Retinal pigment epithelial cell (primary cell): ENCODE data around the gene SLC9A9.

Source experiments
- DNase-seq: peaks from one replicate; pipeline ENCODE4 v3.0.0-alpha.2; 2010; ENCODE audit warnings: low read depth
- H3K4me3 ChIP-seq: 2 replicates; pipeline ENCODE4 v1.5.1; 2011; ENCODE audit warnings: mild to moderate bottlenecking, low read length, control low read depth, moderate library complexity
- CTCF ChIP-seq: conservative IDR thresholded peaks from 2 replicates; pipeline ENCODE4 v1.5.1; 2011; ENCODE audit warnings: low read depth, low read length, control low read depth, inconsistent platforms

The SLC9A9 gene

GRCh38 chr3:143482106-143483088 lies 365.9 kb downstream of the SLC9A9 start:
- TF ChIP-seq CTCF: no peak
- H3K4me3 ChIP-seq: no peak overlapping the region
- DNase-seq: peak; percentile 42

GRCh38 chr3:143480344-143480743 lies 367.9 kb downstream of the SLC9A9 start:
- DNase-seq: peak; percentile 39
- no peak for TF ChIP-seq CTCF
- H3K4me3 ChIP-seq: no peak overlapping the region

- TF ChIP-seq CTCF: no peak
- no peak for DNase-seq
- no peak overlapping the region for H3K4me3 ChIP-seq
Observed at GRCh38 chr3:143479727-143480126, 368.5 kb downstream of the SLC9A9 start.

- no peak for DNase-seq
- no peak overlapping the region for H3K4me3 ChIP-seq
Observed at GRCh38 chr3:143478115-143478693, 370.1 kb downstream of the SLC9A9 start.

GRCh38 chr3:143476965-143477640 lies 371.2 kb downstream of the SLC9A9 start:
- no peak overlapping the region for H3K4me3 ChIP-seq
- DNase-seq: no peak
- no peak for TF ChIP-seq CTCF

More at GRCh38 chr3:143478115-143478693, 370.1 kb downstream of the SLC9A9 start:
- no peak for TF ChIP-seq CTCF

- H3K4me3 ChIP-seq: no peak overlapping the region
- DNase-seq: no peak
Observed at GRCh38 chr3:143475981-143476380, 372.3 kb downstream of the SLC9A9 start.

More at GRCh38 chr3:143475981-143476380, 372.3 kb downstream of the SLC9A9 start:
- TF ChIP-seq CTCF: no peak
